Activated CD4-positive, alpha-beta T cell treated with anti-CD3 and anti-CD28 coated beads for 24 hours (primary cell): ENCODE measurements around the gene ACIN1.

Experiments
- DNase-seq, 2 donors: peaks; one replicate each; pipeline ENCODE4 v3.0.0-alpha.2; 2020; ENCODE audit warnings: low read depth in 2 of 2

ACIN1 gene

DNA sequence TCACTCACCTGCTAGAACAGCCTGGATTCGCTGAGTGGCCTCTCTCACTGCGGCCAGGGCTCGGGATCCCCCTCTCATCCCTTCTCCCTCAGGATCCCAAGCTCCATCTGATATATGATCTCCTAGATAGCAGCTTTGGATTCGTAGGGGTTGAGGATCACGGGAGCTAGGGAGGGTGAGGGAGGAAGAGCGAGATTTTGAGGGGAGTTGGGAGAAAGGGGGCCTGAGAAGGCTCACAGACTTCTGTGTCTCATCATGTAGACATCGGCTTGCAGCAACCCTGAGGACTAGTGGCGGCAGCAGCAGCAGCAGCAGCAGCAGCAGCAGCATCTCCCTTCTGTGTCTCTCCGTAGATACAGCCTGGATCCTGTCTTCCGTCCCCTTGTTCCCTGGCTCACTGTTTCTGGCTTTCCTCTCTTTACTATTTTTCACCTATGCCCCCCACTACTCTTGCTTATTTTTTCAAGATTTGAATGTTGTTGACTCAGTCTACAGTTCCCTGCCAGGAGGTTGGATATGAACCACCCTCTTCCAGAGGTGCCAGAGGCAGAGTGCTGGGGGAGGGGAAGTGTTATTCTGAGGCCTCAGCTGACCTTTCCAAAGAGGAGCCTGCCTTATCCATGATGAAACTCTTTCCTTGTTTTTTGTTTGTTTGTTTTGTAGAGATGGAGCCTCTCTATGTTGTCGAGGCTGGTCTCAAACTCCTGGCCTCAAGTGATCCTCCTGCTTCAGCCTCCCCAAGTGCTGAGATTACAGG, 9.8 kb upstream of the ACIN1 start, which contains the start of gene CIROP:
Gene CIROP (minus strand): TSS at position 399 of the 757 bp plus-strand sequence. CDS start 69 bp downstream, at position 330.
- no peak for DNase-seq

DNA sequence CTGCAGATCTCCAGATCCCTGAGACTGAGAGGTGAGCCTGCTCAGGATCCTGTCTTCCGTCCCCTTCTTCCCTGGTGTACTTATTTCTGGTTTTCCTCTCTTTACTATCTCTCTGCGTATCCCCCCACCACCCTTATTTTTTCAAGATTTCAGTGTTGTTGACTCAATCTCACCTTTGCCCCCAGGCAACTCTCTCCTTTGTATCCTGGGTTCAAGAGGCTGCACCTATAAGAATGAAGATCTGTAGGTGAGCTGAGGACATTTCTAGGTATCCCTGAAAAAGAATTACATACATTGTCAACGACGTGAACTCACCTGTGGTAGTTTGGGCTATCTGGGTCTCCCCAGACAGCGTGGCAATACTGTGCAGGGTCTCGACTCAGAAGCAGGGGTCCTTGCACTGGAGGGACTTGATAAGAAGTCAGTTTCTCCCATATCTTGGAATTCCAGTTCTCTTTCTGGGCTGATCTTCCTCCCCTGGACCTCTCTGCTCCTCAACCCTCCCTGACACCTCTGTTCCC, 9.2 kb upstream of the ACIN1 start:
- DNase-seq, result no peak

DNA sequence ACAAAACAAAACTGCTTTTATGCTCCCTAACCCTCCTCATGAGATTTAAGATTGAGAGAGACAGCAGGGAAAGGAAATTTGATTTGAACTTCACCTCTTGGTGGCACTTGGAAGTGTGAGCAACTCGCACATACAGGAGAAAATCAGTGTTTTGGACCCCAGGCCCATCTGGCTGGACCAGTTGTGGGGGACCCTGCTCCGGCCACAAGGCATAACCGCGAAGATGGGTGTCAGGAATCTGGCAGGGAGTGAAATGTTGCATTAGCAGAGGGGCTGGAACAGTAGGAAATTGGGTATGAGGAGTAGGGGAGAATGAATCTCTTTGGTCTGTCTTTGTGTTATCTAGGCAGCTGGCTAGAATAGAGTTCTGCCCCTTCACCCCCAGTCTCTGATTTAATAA, 8.6 kb upstream of the ACIN1 start:
- DNase-seq, result no peak

GRCh38 chr14:23102801-23103200, 7.9 kb upstream of the ACIN1 start:
- no peak for DNase-seq

DNA sequence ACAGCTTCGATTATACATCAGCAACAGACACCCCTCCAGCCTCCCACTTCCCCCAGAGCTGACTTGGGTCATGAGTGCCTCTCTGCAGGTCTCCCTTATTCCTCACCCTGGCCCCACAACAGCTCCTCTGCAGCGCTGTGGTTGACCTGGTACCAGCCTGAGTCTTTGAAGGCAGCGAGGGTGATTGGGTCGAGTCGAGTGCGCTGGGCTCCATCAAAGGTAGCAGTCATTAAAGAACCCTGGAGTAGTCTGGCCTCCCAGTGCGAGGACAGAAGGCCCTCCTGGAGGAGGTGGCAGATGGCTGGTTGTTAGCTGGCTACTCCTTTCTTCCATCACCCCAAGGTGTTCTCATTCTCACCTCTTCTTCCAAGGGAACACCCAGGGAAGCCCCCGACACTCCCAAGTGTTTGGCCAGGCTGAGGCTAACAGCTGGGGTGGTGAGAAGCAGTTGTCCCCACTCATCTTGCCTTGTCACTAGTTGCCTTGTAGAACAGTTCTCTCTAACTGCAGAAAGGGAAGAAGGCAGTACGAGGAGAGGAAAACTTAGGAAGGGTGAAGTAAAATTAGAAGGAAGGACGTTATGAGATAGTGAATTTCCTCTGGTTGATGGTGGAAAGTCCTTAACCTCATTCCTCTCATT, 7.2 kb upstream of the ACIN1 start:
- DNase-seq, result no peak

DNA sequence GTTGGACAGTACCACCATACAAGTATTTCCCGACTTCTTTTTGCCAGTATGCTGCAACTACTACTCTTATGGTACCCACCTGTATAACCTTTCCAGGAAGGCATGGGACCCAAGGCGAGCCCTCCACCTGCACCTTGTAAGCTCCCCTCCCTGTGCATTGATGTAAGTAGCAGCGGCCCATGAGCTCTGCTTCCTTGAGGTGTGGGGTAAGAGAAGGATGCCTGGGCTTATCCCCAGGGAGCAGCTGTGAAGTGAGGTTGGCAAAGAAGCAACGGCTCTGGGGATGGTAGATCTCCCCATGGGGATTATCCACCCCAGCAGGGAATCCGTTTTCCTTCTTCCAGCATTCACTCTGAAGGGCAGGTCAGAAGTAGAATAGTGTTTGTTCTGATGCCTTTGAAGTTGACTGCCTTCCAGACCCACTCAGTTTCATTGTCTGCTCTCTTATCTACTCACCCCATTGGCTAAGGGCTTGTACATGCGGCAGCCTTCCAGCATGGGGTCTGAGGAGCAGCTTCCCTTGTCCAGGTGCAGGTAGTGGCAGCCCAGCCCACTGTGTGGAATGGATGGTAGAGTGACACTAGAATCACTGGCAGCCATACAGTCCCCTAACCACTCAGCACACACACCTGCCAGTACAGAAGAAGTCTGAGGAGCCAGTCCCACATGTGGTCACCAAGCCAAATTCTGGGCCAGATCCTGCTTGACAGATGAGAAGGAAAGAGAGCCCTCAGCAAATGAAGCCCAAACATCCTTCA, 6.5 kb upstream of the ACIN1 start:
- DNase-seq, result no peak

- no peak for DNase-seq
Measured at GRCh38 chr14:23099212-23099861, 4.4 kb upstream of the ACIN1 start.

DNA sequence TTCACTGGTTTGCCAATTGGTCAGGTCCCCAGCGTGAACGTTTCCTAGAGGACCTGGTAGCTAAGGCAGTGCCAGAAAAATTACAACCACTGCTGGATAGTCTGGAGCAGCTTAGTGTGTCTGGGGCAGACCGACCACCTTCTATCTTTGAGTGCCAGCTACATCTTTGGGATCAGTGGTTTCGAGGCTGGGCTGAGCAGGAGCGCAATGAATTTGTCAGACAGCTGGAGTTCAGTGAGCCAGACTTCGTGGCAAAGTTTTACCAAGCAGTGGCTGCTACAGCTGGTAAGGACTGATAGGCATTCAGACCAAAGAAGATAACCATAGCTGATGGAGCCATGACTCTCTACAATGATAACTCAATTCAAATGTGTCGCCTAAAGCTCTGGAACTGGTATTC, 2.9 kb upstream of the ACIN1 start:
- DNase-seq, result no peak

- DNase-seq, result peak; percentile 100
Measured at GRCh38 chr14:23095196-23096108, 516 bp upstream of the ACIN1 start, which contains the start of gene C14orf119. TSS of gene C14orf119 (plus strand) at chr14:23095505. CDS start at chr14:23097659, 2,154 bp downstream.

- DNase-seq, result peak in 1 of 2 donors; percentile 50
Measured at GRCh38 chr14:23093991-23094665, 808 bp downstream of the ACIN1 start.

DNA sequence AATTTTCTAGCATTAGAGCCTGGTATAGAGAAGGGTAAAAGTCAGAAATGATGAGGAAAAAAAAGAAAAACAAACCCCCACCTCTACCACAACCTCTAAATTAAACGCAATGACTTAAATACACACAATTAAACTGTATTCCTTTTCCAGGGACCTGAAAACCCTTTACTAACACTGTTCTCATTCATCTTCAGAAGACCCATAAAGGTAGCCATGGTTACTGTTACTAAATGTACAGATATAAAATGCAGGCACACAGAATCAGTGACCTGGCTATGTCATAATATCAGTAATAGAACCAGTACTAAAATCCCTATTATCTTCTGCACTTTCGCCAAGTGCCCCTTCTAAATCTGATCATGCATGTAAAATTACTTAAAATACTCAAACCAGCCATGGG, 1.4 kb downstream of the ACIN1 start:
- no peak for DNase-seq

DNA sequence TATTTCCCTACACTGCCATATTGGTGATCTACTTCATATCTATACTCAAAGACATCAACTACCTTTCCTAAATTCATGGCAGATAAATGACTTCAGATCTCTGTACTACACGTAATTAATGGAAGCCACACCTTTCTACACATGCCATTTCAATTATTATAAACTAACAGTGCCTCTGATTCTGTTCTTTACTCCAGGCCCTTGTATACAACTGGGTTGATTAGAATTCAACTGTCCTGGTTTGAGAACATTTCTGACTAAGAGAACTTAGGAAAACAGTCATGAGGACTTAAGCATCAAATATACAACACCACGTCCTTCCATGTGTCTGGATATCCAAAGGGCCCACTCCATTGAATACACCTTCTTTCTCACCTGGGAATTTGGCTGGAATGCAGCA, 1.8 kb downstream of the ACIN1 start:
- no peak for DNase-seq

- no peak for DNase-seq
Measured at GRCh38 chr14:23091294-23092225, 3.4 kb downstream of the ACIN1 start.

DNA sequence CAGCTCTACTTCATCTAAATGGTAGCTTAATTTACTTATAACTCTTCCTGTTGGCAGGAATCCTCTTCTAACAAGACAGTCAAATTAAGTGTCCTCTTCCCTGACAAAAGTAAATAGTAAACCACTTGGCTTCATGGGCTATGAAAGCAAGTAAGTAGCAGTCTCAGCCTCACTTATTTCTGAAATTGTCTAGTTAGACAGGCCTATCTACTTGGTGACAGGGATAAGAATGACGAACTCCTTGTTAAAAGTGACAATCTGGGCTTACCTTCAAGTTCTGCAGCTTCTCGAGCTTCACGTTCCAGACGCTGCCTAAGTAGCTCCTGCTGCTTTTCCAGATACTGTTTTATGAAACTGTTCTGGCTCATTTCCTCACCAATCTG, 4.7 kb downstream of the ACIN1 start:
- DNase-seq, result no peak

- DNase-seq, result no peak
Measured at GRCh38 chr14:23089498-23090253, 5.3 kb downstream of the ACIN1 start.

GRCh38 chr14:23086565-23086964, 8.4 kb downstream of the ACIN1 start:
- DNase-seq, result no peak

- DNase-seq, result no peak
Measured at GRCh38 chr14:23085458-23085857, 9.5 kb downstream of the ACIN1 start.

DNA sequence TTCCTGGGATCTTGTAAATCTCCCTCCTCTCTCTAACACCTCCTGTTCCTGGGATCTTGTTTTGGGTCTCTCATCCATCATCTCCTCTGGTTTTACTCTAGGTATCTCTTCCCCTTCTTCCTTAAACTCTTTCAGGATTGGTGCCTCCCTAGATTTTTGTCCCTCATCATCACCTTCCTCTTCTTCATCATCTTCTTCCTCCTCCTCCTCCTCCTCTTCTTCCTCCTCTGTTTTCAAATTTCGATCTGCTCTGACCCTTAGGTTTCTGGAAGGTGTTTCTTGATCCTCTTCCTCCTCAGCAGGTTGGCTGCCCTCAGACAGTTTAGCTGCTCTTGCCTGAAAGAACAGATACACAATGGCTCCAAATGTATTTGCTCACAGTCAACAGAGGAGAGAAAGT, 14.5 kb downstream of the ACIN1 start:
- DNase-seq, result no peak
